Lower leg skin (tissue), 4 donors: ENCODE results near the gene CPOX. TPM values are rescaled to one million over a fixed set of nuclear protein-coding genes. Genes with fewer than 3 reads are reported as not detected.

Source experiments
- DNase-seq, 2 donors: peaks; one replicate each; pipeline ENCODE4 v3.0.0-alpha.2; 2019; ENCODE audit warnings: low spot score in 2 of 2
- H3K4me3 ChIP-seq: fragments of 200-600 bp; sonication (generic); 2 replicates; pipeline ENCODE4 v1.5.1; 2017; ENCODE audit warnings: mild to moderate bottlenecking, low read depth; ENCODE audit not compliant: poor library complexity, severe bottlenecking
- POLR2A ChIP-seq, 2 donors: fragments of 450-650 bp; IDR thresholded peaks; one replicate each; pipeline ENCODE4 v1.6.1; 2016 to 2017; ENCODE audit warnings: antibody characterized with exemption in 2 of 2, mild to moderate bottlenecking in 1 of 2, moderate library complexity in 1 of 2
- WGBS, 2 donors: methylation state at CpG; one replicate each; pipeline ENCODE4 v1.1.5; 2018; 5-methylcytosine and 5-hydroxymethylcytosine counted together
- intact Hi-C: fragments of 100-400 bp; cut with DNase I; formaldehyde crosslinking; loops from one replicate; pipeline ENCODE4 v1.15.0; 2023; ENCODE audit warnings: low total_unique reads
- total RNA-seq, 4 donors: library from RNA; depleted of rRNA; stranded (reverse); fragments of >200 nt; gene quantifications; one replicate each; pipeline ENCODE4 v1.1.0, GENCODE V29; 2016
- TF ChIP-seq, protein P1 (sequence below), 3 donors: fragments of 450-650 bp; IDR thresholded peaks; one replicate each; pipeline ENCODE4 v1.5.1; 2016; ENCODE audit warnings: antibody characterized with exemption in 3 of 3, mild to moderate bottlenecking in 3 of 3, moderate library complexity in 2 of 3

CPOX gene
- total RNA-seq, 4 donors from 2014 or later = 21.8 to 28.6 (median 25.0) TPM

DNA sequence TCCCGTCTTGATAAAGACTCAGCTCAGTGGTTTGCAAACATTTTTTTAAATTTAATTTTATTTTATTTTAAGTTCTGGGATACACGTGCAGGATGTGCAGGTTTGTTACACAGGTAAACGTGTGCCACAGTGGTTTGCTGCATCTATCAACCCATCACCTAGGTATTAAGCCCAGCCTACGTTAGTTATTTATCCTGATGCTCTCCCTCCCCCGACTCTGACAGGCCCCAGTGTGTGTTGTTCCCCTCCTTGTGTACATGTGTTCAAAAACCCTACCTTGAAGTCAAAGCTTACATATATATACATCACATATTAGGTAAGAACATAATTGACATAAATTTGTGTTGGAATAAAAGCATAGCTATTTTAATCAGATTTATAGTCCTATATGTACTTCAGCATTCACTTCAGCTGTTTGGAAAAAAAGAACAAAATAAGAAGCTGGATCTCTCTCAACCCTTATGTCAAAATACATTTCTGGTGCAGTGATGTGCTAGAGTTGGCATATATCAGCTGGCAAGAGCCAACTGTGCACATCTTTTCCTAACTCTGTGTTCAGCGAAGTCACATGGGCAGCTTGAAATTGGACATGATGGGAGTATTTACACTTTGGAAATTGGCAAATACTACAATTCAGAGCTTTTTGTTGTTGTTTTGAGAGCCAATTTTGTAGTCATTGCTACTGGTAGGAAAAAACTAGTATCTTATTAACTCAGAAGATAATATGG is 35.1 kb downstream of the CPOX start:
- 76 to 82% methylated on average over 6 of the region's 6 CpGs for WGBS, 2 donors
- no peak for TF ChIP-seq POLR2A (IDR thresholded peaks at IDR 0.05)
- TF ChIP-seq, protein P1, sequence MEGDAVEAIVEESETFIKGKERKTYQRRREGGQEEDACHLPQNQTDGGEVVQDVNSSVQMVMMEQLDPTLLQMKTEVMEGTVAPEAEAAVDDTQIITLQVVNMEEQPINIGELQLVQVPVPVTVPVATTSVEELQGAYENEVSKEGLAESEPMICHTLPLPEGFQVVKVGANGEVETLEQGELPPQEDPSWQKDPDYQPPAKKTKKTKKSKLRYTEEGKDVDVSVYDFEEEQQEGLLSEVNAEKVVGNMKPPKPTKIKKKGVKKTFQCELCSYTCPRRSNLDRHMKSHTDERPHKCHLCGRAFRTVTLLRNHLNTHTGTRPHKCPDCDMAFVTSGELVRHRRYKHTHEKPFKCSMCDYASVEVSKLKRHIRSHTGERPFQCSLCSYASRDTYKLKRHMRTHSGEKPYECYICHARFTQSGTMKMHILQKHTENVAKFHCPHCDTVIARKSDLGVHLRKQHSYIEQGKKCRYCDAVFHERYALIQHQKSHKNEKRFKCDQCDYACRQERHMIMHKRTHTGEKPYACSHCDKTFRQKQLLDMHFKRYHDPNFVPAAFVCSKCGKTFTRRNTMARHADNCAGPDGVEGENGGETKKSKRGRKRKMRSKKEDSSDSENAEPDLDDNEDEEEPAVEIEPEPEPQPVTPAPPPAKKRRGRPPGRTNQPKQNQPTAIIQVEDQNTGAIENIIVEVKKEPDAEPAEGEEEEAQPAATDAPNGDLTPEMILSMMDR (IDR thresholded peaks at IDR 0.05) = no peak

DNA sequence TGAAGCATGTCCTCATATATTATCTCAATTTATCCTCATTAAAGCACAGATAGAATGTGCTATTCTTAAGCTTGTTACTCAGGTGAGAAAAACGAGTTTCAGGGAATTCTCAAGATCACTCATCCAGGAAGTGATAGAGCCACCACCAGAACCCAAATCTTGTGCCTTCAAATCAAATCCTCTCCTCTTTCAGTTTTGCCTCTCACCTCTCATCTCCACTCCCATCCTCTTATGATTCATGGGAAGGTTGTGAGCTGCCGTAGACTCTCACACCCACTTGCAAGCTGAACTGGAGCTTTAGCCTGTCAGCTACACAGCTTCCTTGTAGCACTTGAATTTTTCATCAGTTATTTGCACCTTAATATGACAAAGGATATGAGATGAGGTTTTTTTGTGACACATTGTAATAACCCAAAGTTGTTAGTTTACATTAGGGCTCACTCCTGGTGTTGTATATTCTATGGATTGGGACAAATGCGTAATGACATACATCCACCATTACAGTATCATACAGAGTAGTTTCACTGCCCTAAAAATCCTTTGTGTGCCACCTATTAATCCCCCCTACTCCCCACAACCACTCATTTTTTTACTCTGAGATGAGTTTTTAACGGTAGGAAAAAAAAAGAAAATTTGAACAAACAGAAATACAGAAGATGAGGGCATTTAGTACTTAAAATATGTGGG is 35.9 kb downstream of the CPOX start:
- WGBS, 2 donors = 69% methylated on average over 4 of the region's 4 CpGs
- TF ChIP-seq, protein P1 (IDR thresholded peaks at IDR 0.05) = no peak
- TF ChIP-seq POLR2A (IDR thresholded peaks at IDR 0.05) = no peak
- no peak for DNase-seq
- no peak overlapping the region for H3K4me3 ChIP-seq
- intact Hi-C loops = no loop called here

More for the DNA sequence above, 35.1 kb downstream of the CPOX start:
- H3K4me3 ChIP-seq = no peak overlapping the region
- intact Hi-C loops = no loop called here
- DNase-seq = no peak

DNA sequence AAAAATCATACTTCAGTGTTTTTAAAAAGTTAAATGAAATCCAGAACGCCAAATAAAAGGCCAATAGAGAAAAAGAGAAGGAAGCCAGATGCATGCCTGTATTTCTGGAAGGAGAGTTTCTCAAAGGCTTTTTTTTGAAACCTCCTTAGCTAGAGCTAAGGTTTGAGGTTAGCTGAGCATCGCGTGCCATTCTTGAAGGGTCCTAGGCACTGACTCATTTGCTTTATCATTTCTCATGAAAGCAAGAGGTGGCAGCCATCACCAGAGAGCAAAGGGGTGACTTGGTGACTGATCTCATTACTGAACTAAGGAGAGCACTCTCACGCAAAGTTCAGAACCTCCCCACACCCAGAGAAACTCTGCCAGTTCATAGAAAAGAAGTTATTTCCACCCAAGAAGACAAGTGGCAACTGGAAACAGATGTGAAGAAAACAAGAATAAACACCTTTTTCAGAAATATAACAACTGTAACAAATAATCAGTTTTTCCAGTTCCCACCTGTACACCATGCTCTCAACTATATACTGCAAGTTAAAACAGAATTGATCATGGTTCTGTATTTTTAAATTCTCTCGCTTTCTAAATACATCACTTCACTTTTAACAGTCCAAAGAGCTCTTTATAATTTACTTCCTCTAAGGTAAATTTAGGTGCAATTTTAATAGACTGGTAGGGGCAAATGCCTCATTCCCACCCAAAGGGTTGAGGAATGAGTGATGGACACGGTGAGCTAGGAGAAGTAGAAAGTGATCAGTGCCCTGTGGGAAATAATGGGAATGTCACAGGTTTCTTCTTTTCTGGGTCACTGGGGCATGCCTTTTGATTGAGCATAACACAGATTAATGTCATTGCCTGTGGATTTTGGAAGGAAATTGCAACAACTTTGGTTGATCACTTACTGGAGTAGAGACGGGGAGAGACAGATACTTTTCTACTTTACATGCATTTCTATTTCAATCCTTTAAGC is 37.0 kb downstream of the CPOX start:
- no peak for TF ChIP-seq POLR2A (IDR thresholded peaks at IDR 0.05)
- TF ChIP-seq, protein P1 (IDR thresholded peaks at IDR 0.05) = no peak
- WGBS, 2 donors = 72 to 73% methylated on average over 7 of the region's 7 CpGs
- intact Hi-C loops = no loop called here
- no peak overlapping the region for H3K4me3 ChIP-seq
- DNase-seq = no peak

DNA sequence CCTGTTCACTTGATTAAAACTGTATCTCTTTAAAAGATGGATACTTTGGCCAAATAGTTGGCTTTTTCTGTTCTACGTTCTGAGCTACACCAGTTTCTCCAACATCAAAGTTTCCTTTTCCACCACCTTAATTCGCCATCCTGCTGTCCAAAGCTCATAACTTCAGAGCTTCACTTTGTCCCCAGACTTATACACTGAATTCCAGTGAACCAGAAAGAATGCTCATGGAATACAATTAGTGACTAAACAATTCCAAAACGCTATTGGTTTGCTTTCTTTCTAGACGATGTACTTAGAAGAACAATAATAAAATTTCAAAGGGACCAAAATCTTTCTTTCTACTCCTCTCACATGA is 38.4 kb downstream of the CPOX start:
- intact Hi-C loops = no loop called here
- no peak for DNase-seq
- no peak for TF ChIP-seq POLR2A (IDR thresholded peaks at IDR 0.05)
- TF ChIP-seq, protein P1 (IDR thresholded peaks at IDR 0.05) = no peak
- H3K4me3 ChIP-seq = no peak overlapping the region
- 63 to 86% methylated on average over 4 of the region's 4 CpGs for WGBS, 2 donors

DNA sequence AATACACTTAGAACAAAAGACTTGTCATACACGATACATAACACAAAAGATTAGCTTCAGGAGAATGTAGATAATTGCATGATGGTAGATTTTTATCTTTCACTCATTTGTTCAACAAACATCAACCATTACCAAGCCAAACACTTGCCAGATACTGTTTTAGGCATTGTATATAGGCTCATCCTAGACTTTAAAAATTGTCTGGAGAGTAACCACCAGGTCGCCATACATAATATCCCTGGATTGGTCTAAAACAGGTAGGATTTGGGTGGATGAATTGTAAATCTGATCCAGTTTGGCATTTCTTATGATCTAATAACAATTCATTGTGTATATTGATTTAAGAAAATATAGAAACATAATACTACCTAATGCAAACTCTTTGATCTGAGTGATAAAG is 38.8 kb downstream of the CPOX start:
- WGBS, 2 donors = 78 to 81% methylated on average over 2 of the region's 2 CpGs
- no peak for DNase-seq
- intact Hi-C loops = no loop called here
- TF ChIP-seq, protein P1 (IDR thresholded peaks at IDR 0.05) = no peak
- TF ChIP-seq POLR2A (IDR thresholded peaks at IDR 0.05) = no peak
- H3K4me3 ChIP-seq = no peak overlapping the region
